Measurements from ENCODE around the gene AKAP8L. TPM values are rescaled to one million over a fixed set of nuclear protein-coding genes. Genes with fewer than 3 reads are reported as not detected.
A peak's percentile ranks its signal among the peaks of the same experiment; 100 is the strongest.

AKAP8L gene
- total and polyA plus RNA-seq, 5 experiments from 2014 or later: 38.7 to 232 (median 80.7) TPM

DNA sequence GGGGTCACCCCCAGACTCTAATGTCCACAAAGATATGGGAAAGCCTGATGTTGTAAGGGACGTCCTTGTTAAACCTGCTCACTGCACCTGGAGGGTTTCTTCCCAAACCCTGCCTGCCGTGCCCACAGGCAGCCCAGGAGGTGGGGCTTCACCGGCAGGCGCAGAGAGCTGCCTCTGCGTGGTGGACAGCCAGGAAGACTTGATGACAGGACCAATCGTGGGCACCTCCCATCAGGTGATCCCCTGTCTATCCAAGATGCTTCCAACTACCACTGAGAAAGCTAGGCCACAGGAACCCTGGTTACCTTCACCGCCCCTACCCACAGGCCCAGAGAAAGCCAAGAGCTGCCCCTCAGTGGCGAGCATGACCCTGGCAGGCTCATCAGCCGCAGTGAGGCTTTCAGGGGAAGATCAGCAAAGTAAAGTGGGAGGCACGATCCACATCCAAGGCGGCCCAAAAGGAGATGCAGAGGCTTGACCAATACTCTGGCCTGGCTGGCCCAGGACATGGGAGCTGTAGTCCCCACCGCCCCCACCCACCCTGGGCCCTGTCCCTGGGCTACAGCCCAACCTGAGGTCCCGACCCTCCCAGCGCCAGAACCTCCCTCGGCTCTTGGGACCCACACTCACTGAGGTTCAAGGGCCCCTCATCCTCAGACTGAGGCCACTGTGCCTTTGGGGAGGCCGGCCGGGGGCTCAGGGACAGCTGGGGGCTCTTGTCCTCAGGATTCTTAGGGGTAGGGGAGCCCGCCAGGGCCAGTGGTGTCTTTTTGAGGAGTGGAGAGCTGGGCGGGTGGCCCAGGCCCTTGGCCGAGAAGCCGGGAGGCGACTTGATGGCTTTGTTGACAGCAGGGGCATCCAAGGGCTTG, 10.4 kb upstream of the AKAP8L start:
- Mint-ChIP-seq H3K4me3 (peak overlapping the region in 4 of 10 donors; percentile 4 to 80 (median 24)), H3K4me1 (peaks cover 26 to 44% (median 30%) of the 10 kb centered on the region in 4 donors), H3K36me3 (peaks cover 0 to 19% (median 11%) of the 10 kb centered on the region in 3 donors), H3K9me3 (no peaks in the 10 kb centered on the region), H3K27me3 (no peaks in the 10 kb centered on the region), H3K27ac (peak overlapping the region in 2 of 10 donors; percentile 38 to 69)
- POLR2A ChIA-PET: interaction anchor here (0.7 to 6.8 kb wide), 6 partner anchors 11 to 151 kb away, joined by 3 to 87 read pairs (median 3); partner anchors contain the start of genes AKAP8L and WIZ
- no peak for ATAC-seq
- DNase-seq: peak in 1 of 10 donors; percentile 58

DNA sequence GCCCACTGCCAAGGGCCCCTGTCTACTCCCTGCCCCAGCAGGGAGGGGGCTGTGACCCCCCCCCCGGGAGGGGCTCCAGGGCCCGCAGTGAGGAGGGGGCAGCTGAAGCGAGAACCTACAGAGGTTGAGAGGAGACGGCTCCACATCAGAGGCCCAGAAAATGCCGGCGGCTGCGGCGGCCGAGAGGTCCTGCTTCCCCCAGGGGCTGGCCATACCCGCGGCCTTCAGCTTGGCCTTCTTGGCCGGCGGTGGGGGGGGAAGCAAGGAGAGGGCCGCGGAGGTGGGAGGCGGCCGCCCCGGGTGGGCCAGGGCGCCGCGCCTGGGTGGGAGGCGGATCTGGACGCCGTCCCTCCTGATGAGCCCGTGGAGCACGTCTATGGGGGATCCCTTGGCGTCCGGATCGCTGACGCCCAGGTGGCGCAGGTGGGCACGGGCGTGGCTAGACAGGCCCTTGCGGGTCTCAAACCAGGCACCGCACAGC, 9.2 kb upstream of the AKAP8L start:
- Mint-ChIP-seq H3K4me1 (peaks cover 19 to 37% (median 24%) of the 10 kb centered on the region in 4 donors), H3K4me3 (peak overlapping the region in 1 of 10 donors; percentile 80), H3K36me3 (peaks cover 0 to 28% (median 18%) of the 10 kb centered on the region in 3 donors), H3K27ac (peak overlapping the region in 2 of 10 donors; percentile 24 to 27), H3K27me3 (no peaks in the 10 kb centered on the region), H3K9me3 (no peaks in the 10 kb centered on the region)
- DNase-seq (peak in 1 of 10 donors; percentile 51), ATAC-seq (no peak)
- POLR2A ChIA-PET: interaction anchor here (1.0 to 6.8 kb wide), 3 partner anchors 10 to 35 kb away, joined by 3 to 87 read pairs (median 3); partner anchors contain the start of genes AKAP8L and WIZ

DNA sequence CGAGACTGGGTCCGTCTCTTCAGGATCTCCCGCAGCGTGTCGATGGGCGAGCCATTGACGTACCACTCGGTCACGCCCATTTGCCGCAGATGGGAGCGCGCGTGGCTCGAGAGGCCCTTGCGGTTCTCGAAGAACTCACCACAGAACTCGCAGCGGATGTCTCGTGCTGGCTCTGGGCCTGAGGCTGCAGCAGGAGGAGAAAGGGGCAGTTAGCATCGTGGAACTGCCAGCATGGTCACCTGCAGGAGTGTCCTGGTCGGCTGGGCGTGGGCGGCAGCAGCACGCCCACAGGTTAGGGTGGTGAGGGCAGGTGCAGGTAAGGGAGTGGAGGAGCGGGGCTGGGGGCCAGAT, 8.5 kb upstream of the AKAP8L start:
- no peak for ATAC-seq
- no peak for DNase-seq
- Mint-ChIP-seq H3K27ac (peak overlapping the region in 1 of 10 donors; percentile 53), H3K4me3 (no peak overlapping the region), H3K9me3 (no peaks in the 10 kb centered on the region), H3K27me3 (no peaks in the 10 kb centered on the region), H3K36me3 (peaks cover 0 to 35% (median 24%) of the 10 kb centered on the region in 3 donors), H3K4me1 (peaks cover 19 to 35% (median 22%) of the 10 kb centered on the region in 4 donors)
- POLR2A ChIA-PET: no interaction called here

DNA sequence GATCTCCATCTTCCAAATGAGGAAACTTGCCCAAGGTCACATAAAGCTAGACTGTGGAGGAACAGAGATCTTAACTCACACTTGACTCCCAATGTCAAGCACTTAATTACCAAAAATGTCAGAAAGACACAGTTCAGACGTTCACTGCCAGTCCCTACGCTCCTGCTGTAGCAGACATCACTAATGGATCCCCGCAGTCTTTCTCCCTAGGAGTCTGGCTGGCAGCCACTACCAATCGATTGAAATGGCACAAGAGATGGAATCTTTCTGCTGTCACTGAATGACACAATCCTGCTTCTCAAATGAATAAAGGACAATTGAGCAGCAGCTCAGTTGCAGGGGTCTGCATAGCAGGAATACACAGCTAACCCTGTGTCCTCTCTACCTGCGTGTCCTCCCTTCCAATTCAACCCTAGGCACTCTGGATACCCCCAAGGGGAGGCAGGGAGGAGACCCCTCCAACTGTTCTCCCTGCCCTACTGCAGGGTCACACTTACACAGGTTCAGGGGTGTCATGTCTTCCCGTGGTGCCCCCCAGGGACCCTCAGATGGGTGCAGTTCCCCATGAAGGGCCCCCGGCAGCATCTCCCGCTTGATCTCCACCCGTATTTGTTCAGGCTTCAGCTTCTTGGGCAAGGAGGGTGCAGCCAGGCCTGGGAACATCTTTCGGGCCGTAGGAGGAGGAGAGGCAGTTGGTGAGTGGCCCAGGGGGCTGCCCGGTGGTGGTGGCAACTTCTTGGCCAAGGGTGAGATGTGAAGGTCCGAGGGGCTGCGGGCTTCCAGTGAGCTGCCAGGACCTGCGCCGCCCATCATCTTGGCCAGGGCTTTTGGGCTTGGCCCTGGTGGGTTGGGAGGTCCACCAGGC, 7.9 kb upstream of the AKAP8L start:
- POLR2A ChIA-PET: interaction anchor here (0.6 kb wide), 1 partner anchor 579 kb away, joined by 4 read pairs; no protein-coding TSS in a partner anchor
- Mint-ChIP-seq H3K4me1 (peaks cover 16 to 32% (median 18%) of the 10 kb centered on the region in 4 donors), H3K27ac (peak overlapping the region in 1 of 10 donors; percentile 13), H3K4me3 (no peak overlapping the region), H3K9me3 (no peaks in the 10 kb centered on the region), H3K36me3 (peaks cover 0 to 38% (median 24%) of the 10 kb centered on the region in 3 donors), H3K27me3 (no peaks in the 10 kb centered on the region)
- DNase-seq (no peak), ATAC-seq (no peak)

DNA sequence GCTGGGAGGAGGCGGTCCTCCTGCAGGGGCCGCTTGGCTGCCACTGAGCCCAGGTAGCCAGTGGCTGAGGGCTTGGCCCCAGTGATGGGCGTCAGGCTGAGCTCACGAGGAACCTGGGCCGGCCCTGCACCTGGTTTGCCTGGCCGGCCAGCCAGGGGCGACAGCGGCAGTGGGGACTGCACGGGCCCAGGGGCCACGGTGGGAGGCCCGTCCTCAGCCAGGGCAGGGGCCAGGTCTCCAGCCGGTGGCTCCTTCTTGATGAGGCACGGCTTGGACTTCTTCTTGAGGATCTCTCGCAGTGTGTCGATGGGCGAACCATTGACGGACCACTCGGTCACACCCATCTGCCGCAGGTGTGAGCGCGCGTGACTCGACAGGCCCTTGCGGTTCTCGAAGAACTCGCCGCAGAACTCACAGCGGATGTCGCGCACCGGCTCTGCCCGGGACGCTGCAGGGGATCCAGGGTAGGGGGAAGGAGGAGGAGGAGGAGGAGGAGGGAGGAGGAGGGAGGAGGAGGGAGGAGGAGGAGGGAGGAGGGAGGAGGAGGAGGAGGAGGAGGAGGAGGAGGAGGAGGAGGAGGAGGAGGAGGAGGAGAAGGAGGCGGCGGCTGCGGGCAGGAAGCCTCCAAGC, 6.6 kb upstream of the AKAP8L start:
- Mint-ChIP-seq H3K9me3 (no peaks in the 10 kb centered on the region), H3K4me3 (peak overlapping the region in 1 of 10 donors; percentile 73), H3K27me3 (no peaks in the 10 kb centered on the region), H3K27ac (no peak overlapping the region), H3K4me1 (peaks cover 6 to 19% (median 8%) of the 10 kb centered on the region in 4 donors), H3K36me3 (peaks cover 0 to 38% (median 24%) of the 10 kb centered on the region in 3 donors)
- DNase-seq (no peak), ATAC-seq (no peak)
- POLR2A ChIA-PET: no interaction called here

DNA sequence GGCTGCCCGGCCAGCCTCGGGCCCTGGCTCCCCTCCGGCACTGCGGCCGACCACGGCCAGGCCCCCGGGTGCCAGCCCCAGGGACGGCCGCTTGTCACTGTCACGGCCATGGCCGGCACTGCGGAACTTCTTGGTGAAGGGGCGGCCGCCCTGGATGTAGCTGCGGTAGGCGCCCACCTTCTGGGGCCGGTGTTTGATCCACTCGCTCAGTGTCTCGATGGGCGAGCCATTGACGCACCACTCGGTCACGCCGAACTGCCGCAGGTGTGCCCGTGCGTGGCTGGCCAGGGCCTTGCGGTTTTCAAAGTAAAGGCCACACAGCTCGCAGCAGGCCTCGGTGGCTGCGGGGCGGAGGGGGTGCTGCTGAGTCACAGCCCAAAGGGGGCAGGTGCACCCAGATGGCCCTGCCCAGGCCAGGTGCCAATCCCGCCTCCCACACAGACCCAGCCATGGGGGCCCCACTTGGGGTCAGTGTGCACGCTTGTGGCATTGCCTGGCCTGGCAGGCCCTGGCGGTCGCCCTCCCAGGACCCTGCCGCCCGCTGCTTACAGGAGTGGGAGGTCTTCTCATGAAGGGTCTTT, 6.0 kb upstream of the AKAP8L start:
- Mint-ChIP-seq H3K27ac (no peak overlapping the region), H3K9me3 (no peaks in the 10 kb centered on the region), H3K27me3 (no peaks in the 10 kb centered on the region), H3K4me1 (peaks cover 5 to 17% (median 8%) of the 10 kb centered on the region in 4 donors), H3K4me3 (no peak overlapping the region), H3K36me3 (peaks cover 0 to 38% (median 24%) of the 10 kb centered on the region in 3 donors)
- no peak for DNase-seq
- POLR2A ChIA-PET: no interaction called here
- no peak for ATAC-seq

DNA sequence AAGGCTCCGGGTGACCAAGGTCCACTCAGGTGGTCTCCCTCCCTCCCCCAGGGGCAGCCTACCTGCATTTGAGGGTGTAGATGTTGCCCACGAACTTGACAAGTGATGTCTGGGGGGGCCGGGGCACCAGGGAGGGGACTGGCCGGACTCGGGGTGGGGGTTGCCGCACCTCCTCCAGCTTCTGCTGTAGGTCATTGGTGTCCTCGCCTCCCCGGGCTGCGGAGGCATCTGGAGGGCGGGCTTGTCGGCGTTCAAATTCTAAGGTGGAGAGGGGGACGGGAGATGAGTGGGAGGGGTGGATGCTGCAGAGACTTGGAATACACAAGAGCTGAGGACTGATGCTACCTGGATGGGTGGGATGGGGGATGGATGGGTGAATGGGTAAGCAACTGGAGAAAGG, 5.3 kb upstream of the AKAP8L start:
- no peaks in the 10 kb centered on the region for H3K27me3 Mint-ChIP-seq
- H3K9me3 Mint-ChIP-seq: no peaks in the 10 kb centered on the region
- H3K4me1 Mint-ChIP-seq: peaks cover 11 to 22% (median 13%) of the 10 kb centered on the region in 4 donors
- POLR2A ChIA-PET: interaction anchor here (0.7 kb wide), 1 partner anchor 135 kb away, joined by 4 read pairs; no protein-coding TSS in a partner anchor
- H3K36me3 Mint-ChIP-seq: peaks cover 0 to 38% (median 24%) of the 10 kb centered on the region in 3 donors
- no peak overlapping the region for H3K4me3 Mint-ChIP-seq
- DNase-seq (peak in 1 of 10 donors; percentile 54), ATAC-seq (no peak)
- H3K27ac Mint-ChIP-seq: no peak overlapping the region

DNA sequence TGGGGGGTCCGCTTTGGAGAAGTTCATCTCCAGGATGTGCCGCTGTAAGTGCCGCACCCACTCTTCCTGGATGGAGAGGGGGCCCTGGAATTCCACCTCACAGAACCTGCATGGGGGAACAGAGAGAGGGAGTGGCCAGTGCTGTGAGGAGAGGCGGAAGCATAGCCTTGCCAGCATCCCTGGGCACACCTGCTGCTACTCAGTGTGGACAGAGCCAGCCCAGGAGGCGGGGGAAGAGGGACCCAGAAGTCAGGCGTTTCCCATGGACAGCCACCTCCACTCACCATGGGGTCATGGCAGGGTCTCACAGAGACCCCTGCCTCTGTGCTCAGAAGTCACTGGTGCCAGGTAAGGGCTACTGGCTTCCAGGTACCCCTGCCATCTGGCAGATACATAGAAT, 4.3 kb upstream of the AKAP8L start:
- H3K36me3 Mint-ChIP-seq: peaks cover 0 to 38% (median 24%) of the 10 kb centered on the region in 3 donors
- no peaks in the 10 kb centered on the region for H3K27me3 Mint-ChIP-seq
- H3K9me3 Mint-ChIP-seq: no peaks in the 10 kb centered on the region
- DNase-seq (peak in 1 of 10 donors; percentile 52), ATAC-seq (no peak)
- peak overlapping the region in 1 of 10 donors; percentile 15 for H3K27ac Mint-ChIP-seq
- POLR2A ChIA-PET: interaction anchor here (0.7 kb wide), 1 partner anchor 134 kb away, joined by 4 read pairs; no protein-coding TSS in a partner anchor
- H3K4me3 Mint-ChIP-seq: no peak overlapping the region
- peaks cover 17 to 21% (median 18%) of the 10 kb centered on the region in 4 donors for H3K4me1 Mint-ChIP-seq

DNA sequence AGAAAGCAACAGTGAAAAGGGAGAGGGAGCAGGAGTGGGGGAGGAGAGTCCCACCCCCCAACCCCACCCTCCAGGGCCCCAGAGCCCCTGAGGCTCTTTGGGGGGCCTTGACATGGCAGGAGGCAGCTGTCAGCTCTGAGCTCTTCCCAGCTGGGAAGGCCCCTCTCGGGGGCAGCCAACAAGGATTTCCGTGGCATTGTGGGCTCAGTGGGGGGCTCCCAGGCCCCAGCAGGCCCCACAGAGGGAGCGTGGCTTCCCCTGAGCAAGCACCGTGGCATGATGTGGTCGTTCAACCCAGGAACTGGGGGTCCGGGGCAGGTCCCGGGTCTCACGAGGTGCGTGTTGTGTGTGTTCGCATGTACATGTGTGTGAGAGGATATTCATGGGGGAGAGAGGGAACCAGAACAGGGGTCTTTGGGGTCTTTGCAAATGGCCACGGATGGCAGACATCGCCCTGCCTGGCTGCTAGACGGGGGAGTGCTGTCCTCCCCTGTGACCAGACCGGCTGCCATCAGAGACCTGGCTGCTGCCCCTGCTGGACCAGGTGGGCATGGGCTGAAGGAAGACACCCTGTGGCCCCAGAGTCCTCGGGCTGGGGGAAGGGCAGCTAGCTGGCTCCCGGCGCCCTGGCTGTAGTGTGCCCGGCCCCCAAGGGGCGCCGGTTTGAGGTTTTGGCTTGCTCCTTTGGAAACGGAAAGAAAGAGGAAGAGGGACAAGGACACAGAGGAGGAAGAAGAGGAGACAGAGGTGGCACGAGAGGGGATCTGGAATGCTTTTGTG, 3.7 kb upstream of the AKAP8L start:
- DNase-seq (peak in 1 of 10 donors; percentile 55), ATAC-seq (no peak)
- no peak overlapping the region for H3K4me3 Mint-ChIP-seq
- POLR2A ChIA-PET: interaction anchor here (1.6 to 5.1 kb wide), 2 partner anchors 10 to 130 kb away, joined by 6 to 124 read pairs; no protein-coding TSS in a partner anchor
- peaks cover 21 to 27% (median 24%) of the 10 kb centered on the region in 4 donors for H3K4me1 Mint-ChIP-seq
- H3K27me3 Mint-ChIP-seq: no peaks in the 10 kb centered on the region
- peaks cover 0 to 38% (median 23%) of the 10 kb centered on the region in 3 donors for H3K36me3 Mint-ChIP-seq
- H3K27ac Mint-ChIP-seq: peak overlapping the region in 1 of 10 donors; percentile 71
- H3K9me3 Mint-ChIP-seq: no peaks in the 10 kb centered on the region

DNA sequence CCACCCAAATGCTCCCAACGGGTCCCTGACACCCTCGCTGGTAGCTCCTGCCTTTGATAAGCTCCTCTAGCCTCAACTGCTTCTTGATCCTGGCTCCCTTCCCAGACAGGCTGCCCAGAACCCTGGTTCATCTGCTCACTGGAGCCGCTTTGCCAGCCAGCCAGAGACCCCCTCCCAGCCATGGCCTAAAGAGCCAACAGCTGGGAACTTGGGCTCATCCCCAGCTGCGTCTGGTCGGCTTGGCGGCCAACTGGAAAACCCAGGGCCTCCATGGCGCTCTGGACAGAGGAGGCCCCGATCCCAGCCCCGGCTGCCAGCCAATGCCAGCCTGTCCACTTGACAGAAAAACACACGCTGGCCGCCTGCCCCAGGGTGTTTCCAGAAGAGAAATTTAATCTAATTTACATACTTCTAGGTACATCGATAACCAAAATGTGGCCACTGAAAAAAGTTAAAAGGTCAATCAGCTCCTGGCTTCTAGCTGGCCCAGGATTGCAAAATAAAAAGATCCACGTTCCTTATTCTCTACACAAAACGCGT, 3.0 kb upstream of the AKAP8L start:
- no peaks in the 10 kb centered on the region for H3K9me3 Mint-ChIP-seq
- peak overlapping the region in 3 of 10 donors; percentile 59 to 89 (median 63) for H3K27ac Mint-ChIP-seq
- DNase-seq (peak in 1 of 10 donors; percentile 59), ATAC-seq (no peak)
- peaks cover 0 to 34% (median 20%) of the 10 kb centered on the region in 3 donors for H3K36me3 Mint-ChIP-seq
- H3K27me3 Mint-ChIP-seq: no peaks in the 10 kb centered on the region
- H3K4me3 Mint-ChIP-seq: no peak overlapping the region
- H3K4me1 Mint-ChIP-seq: peaks cover 21 to 31% (median 30%) of the 10 kb centered on the region in 4 donors
- POLR2A ChIA-PET: interaction anchor here (1.6 to 5.1 kb wide), 3 partner anchors 11 to 131 kb away, joined by 6 to 124 read pairs (median 39); partner anchors contain the start of gene RASAL3
